SK-N-SH (cell line): Measurements from ENCODE around the gene MFSD11. TPM values are rescaled to one million over a fixed set of nuclear protein-coding genes. Genes with fewer than 3 reads are reported as not detected.

Source experiments
- CTCF ChIA-PET: fragments of 300-600, 350-600 bp; formaldehyde crosslinking; extraction: SDS; loops from one replicate; lab custom pipeline; 2021; lab: Yijun Ruan, JAX
- POLR2A ChIA-PET: fragments of 350-600 bp; sonication (Branson Sonifier 250); formaldehyde crosslinking; extraction: SDS; loops from one replicate; lab custom pipeline; 2020; ENCODE audit warnings: antibody characterized with exemption, inconsistent platforms; lab: Yijun Ruan, JAX
- DNase-seq: peaks from one replicate; pipeline ENCODE4 v3.0.0; 2012
- H2AFZ ChIP-seq: fragments of 200-600 bp; sonication (generic); 2 replicates; pipeline ENCODE4 v1.8.1; 2016; ENCODE audit warnings: antibody characterized with exemption, mild to moderate bottlenecking, low read depth
- H3F3A ChIP-seq: fragments of 200-600 bp; sonication (generic); replicated peaks from 2 replicates; pipeline ENCODE3; 2016; ENCODE audit warnings: antibody characterized with exemption, mild to moderate bottlenecking; ENCODE audit not compliant: insufficient read depth
- H3K27ac ChIP-seq, 2 experiments: fragments of 200-500 bp in 1 of 2; fragments of 200-600 bp in 1 of 2; sonication (Bioruptor generic) in 1 of 2; sonication (generic), shearing (Covaris generic) in 1 of 2; 2 replicates each; pipeline versions ENCODE4 v1.5.1 to v1.6.1; 2014 to 2016; ENCODE audit warnings: low read depth in 2 of 2, inconsistent platforms in 1 of 2, low read length in 1 of 2, mild to moderate bottlenecking in 1 of 2, mixed read lengths in 1 of 2
- H3K27me3 ChIP-seq: fragments of 200-600 bp; sonication (generic), shearing (Covaris generic); 2 replicates; pipeline ENCODE4 v1.6.1; 2016; ENCODE audit warnings: mixed run types; ENCODE audit not compliant: insufficient read depth
- H3K36me3 ChIP-seq, 2 experiments: fragments of 200-500 bp in 1 of 2; fragments of 200-600 bp in 1 of 2; sonication (Bioruptor generic) in 1 of 2; sonication (generic) in 1 of 2; replicated peaks in 1 of 2; 2 replicates each; pipeline versions ENCODE3 to v1.5.1; 2014 to 2016; ENCODE audit warnings: low read length in 1 of 2, mild to moderate bottlenecking in 1 of 2; ENCODE audit not compliant: insufficient read depth in 2 of 2, control insufficient read depth in 1 of 2
- H3K4me1 ChIP-seq, 2 experiments: fragments of 200-500 bp in 1 of 2; fragments of 200-600 bp in 1 of 2; sonication (Bioruptor generic) in 1 of 2; sonication (generic), shearing (Covaris generic) in 1 of 2; 2 replicates each; pipeline versions ENCODE4 v1.5.1 to v1.6.1; 2014 to 2016; ENCODE audit warnings: low read depth in 1 of 2, low read length in 1 of 2, mixed run types in 1 of 2; ENCODE audit not compliant: insufficient read depth in 2 of 2, control insufficient read depth in 1 of 2
- H3K4me2 ChIP-seq: fragments of 200-600 bp; sonication (generic), shearing (Covaris generic); 2 replicates; pipeline ENCODE4 v1.6.1; 2017; ENCODE audit warnings: mixed run types
- H3K4me3 ChIP-seq, 2 experiments: fragments of 200-500 bp in 1 of 2; fragments of 200-600 bp in 1 of 2; sonication (Bioruptor generic) in 1 of 2; sonication (generic), shearing (Covaris generic) in 1 of 2; 2 replicates each; pipeline versions ENCODE4 v1.5.1 to v1.8.1; 2014 to 2016; ENCODE audit warnings: low read depth in 2 of 2, inconsistent platforms in 1 of 2, low read length in 1 of 2, mild to moderate bottlenecking in 1 of 2, mixed read lengths in 1 of 2, moderate library complexity in 1 of 2
- H3K79me2 ChIP-seq: fragments of 200-600 bp; sonication (generic); 2 replicates; pipeline ENCODE4 v1.8.1; 2017; ENCODE audit warnings: mild to moderate bottlenecking; ENCODE audit not compliant: insufficient read depth
- H3K9ac ChIP-seq: fragments of 200-600 bp; sonication (generic); 2 replicates; pipeline ENCODE4 v1.6.1; 2017; ENCODE audit warnings: mixed run types
- H3K9me2 ChIP-seq: fragments of 200-600 bp; sonication (generic); 2 replicates; pipeline ENCODE4 v1.6.1; 2017; ENCODE audit warnings: mixed run types
- H3K9me3 ChIP-seq: fragments of 200-600 bp; sonication (generic); 2 replicates; pipeline ENCODE4 v1.6.1; 2017; ENCODE audit warnings: mixed run types, mild to moderate bottlenecking, moderate library complexity
- H4K20me1 ChIP-seq: fragments of 200-600 bp; sonication (generic); 2 replicates; pipeline ENCODE4 v1.6.1; 2017; ENCODE audit warnings: mild to moderate bottlenecking, mixed run types; ENCODE audit not compliant: insufficient read depth
- NFIC ChIP-seq: IDR thresholded peaks from 2 replicates; pipeline ENCODE4 v1.4.0; 2012; ENCODE audit warnings: borderline replicate concordance
- NRF1 ChIP-seq: IDR thresholded peaks from 2 replicates; pipeline ENCODE4 v1.6.1; 2012; ENCODE audit warnings: low read depth, mild to moderate bottlenecking, low read length
- RAD21 ChIP-seq: IDR thresholded peaks from 2 replicates; pipeline ENCODE4 v1.6.1; 2012; ENCODE audit warnings: mild to moderate bottlenecking, low read length
- REST ChIP-seq: IDR thresholded peaks from 2 replicates; pipeline ENCODE4 v1.6.1; 2012; ENCODE audit warnings: mild to moderate bottlenecking, low read depth, low read length, moderate library complexity
- TCF12 ChIP-seq: IDR thresholded peaks from 2 replicates; pipeline ENCODE4 v1.4.0; 2012
- WGBS: methylation state at CpG from one replicate; pipeline ENCODE4 v1.1.6; 2017; ENCODE audit warnings: low lambda C conversion rate; 5-methylcytosine and 5-hydroxymethylcytosine counted together
- polyA plus RNA-seq, 3 experiments: library from polyadenylated mRNA; depleted of rRNA; stranded (reverse); fragments of >200 nt; gene quantifications; 2 replicates each; pipeline ENCODE4 v1.2.3, GENCODE V29; 2012
- TF ChIP-seq, protein P1 (sequence below): IDR thresholded peaks from 2 replicates; pipeline ENCODE4 v1.4.0; 2012; ENCODE audit warnings: low read depth

Gene MFSD11
- polyA plus RNA-seq, 1 of the 3 experiments (the other 2 are of a cell fraction) = 22.7 TPM

GRCh38 chr17:76822184-76822778, 84.4 kb downstream of the MFSD11 start (continued):
- TF ChIP-seq TCF12 = no peak
- TF ChIP-seq, protein P1, sequence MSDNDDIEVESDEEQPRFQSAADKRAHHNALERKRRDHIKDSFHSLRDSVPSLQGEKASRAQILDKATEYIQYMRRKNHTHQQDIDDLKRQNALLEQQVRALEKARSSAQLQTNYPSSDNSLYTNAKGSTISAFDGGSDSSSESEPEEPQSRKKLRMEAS = no peak

- TF ChIP-seq NFIC (no peak), NRF1 (no peak)
- POLR2A ChIA-PET = no interaction called here
Measured at GRCh38 chr17:76824093-76824492, 86.2 kb downstream of the MFSD11 start.

GRCh38 chr17:76826330-76827068, 88.6 kb downstream of the MFSD11 start:
- Histone ChIP-seq H2AFZ (no peak overlapping the region), H3K4me2 (no peak overlapping the region), H3K27ac (no peak overlapping the region), H3K36me3 (no peaks in the 10 kb centered on the region), H3K9ac (no peak overlapping the region), H3K27me3 (no peaks in the 10 kb centered on the region), H3K9me2 (no peaks in the 10 kb centered on the region), H3K4me3 (no peak overlapping the region), H3K4me1 (peaks cover 0 to 4% of the 10 kb centered on the region in 2 experiments; a peak in 1 of 4 replicates), H3K9me3 (no peaks in the 10 kb centered on the region), H4K20me1 (no peaks in the 10 kb centered on the region), H3K79me2 (no peaks in the 10 kb centered on the region), H3F3A (no peaks in the 10 kb centered on the region)
- POLR2A ChIA-PET = interaction anchor here (1.1 kb wide), 1 partner anchor 8 kb away, joined by 3 read pairs; no protein-coding TSS in a partner anchor
- 76% methylated on average over 23 of the region's 24 CpGs for WGBS
- CTCF ChIA-PET = interaction anchor here (0.6 to 3.0 kb wide), 6 partner anchors 10 to 240 kb away, joined by 3 to 10 read pairs (median 4); no protein-coding TSS in a partner anchor
- TF ChIP-seq REST = peak; percentile 79
- no peak for TF ChIP-seq RAD21
- DNase-seq = peak; percentile 53

More at GRCh38 chr17:76824093-76824492, 86.2 kb downstream of the MFSD11 start:
- no peak overlapping the region for H3K4me3 ChIP-seq
- CTCF ChIA-PET = interaction anchor here (1.0 to 10.6 kb wide), 6 partner anchors 8 to 243 kb away, joined by 4 to 79 read pairs (median 6); partner anchors contain the start of gene MGAT5B
- no peak for DNase-seq
- no peaks in the 10 kb centered on the region for H3F3A ChIP-seq
- no peaks in the 10 kb centered on the region for H3K36me3 ChIP-seq
- no peaks in the 10 kb centered on the region for H3K79me2 ChIP-seq
- no peak overlapping the region for H3K4me2 ChIP-seq
- H3K4me1 ChIP-seq = peaks cover 0 to 19% of the 10 kb centered on the region in 2 experiments; a peak in 1 of 4 replicates
- no peak overlapping the region for H3K9ac ChIP-seq
- no peaks in the 10 kb centered on the region for H4K20me1 ChIP-seq
- peaks cover 6% of the 10 kb centered on the region; the same call in 1 of the 2 replicates for H3K27me3 ChIP-seq
- no peaks in the 10 kb centered on the region for H3K9me3 ChIP-seq
- H2AFZ ChIP-seq = no peak overlapping the region
- H3K9me2 ChIP-seq = no peaks in the 10 kb centered on the region
- no peak overlapping the region for H3K27ac ChIP-seq
- 78% methylated on average over 12 of the region's 12 CpGs for WGBS
